ENCODE data around the gene WEE1.

The WEE1 gene

GRCh38 chr11:9575260-9576240 is 2.1 kb downstream of the WEE1 start:
- H3K4me3 ChIP-seq (ENCODE audit: control insufficient read depth, low read depth, low read length), result peak overlapping the region; percentile 71
- TF ChIP-seq CTCF (IDR thresholded peaks at IDR 0.05; ENCODE audit: control insufficient read depth, insufficient read depth, low read depth, low read length, missing control alignments), result no peak
- DNase-seq (ENCODE audit: low read depth), result peak; percentile 67

- no peak for TF ChIP-seq CTCF (IDR thresholded peaks at IDR 0.05; ENCODE audit: control insufficient read depth, insufficient read depth, low read depth, low read length, missing control alignments)
- no peak for DNase-seq (ENCODE audit: low read depth)
- H3K4me3 ChIP-seq (ENCODE audit: control insufficient read depth, low read depth, low read length), result peak overlapping the region; percentile 71
Observed at GRCh38 chr11:9576701-9577381, 3.4 kb downstream of the WEE1 start.

GRCh38 chr11:9577556-9577955 is 4.1 kb downstream of the WEE1 start:
- no peak for DNase-seq (ENCODE audit: low read depth)
- peak overlapping the region; percentile 71 for H3K4me3 ChIP-seq (ENCODE audit: control insufficient read depth, low read depth, low read length)
- TF ChIP-seq CTCF (IDR thresholded peaks at IDR 0.05; ENCODE audit: control insufficient read depth, insufficient read depth, low read depth, low read length, missing control alignments), result no peak

- no peak for TF ChIP-seq CTCF (IDR thresholded peaks at IDR 0.05; ENCODE audit: control insufficient read depth, insufficient read depth, low read depth, low read length, missing control alignments)
- no peak overlapping the region for H3K4me3 ChIP-seq (ENCODE audit: control insufficient read depth, low read depth, low read length)
- no peak for DNase-seq (ENCODE audit: low read depth)
Observed at GRCh38 chr11:9580894-9581293, 7.4 kb downstream of the WEE1 start.

GRCh38 chr11:9581556-9582161 is 8.2 kb downstream of the WEE1 start:
- no peak overlapping the region for H3K4me3 ChIP-seq (ENCODE audit: control insufficient read depth, low read depth, low read length)
- TF ChIP-seq CTCF (IDR thresholded peaks at IDR 0.05; ENCODE audit: control insufficient read depth, insufficient read depth, low read depth, low read length, missing control alignments), result no peak
- no peak for DNase-seq (ENCODE audit: low read depth)

- TF ChIP-seq CTCF (IDR thresholded peaks at IDR 0.05; ENCODE audit: control insufficient read depth, insufficient read depth, low read depth, low read length, missing control alignments), result no peak
- no peak overlapping the region for H3K4me3 ChIP-seq (ENCODE audit: control insufficient read depth, low read depth, low read length)
- DNase-seq (ENCODE audit: low read depth), result no peak
Observed at GRCh38 chr11:9590717-9591116, 17.2 kb downstream of the WEE1 start.

Data from AG09309 (cell line).